Mucosa of rectum (tissue), 2 donors: Measurements from ENCODE around the gene FOXN4.
"Not testable (repeated sequence)": the region's sequence is repeated elsewhere in the genome, so short reads cannot be mapped to it uniquely, and the experiment has no call there.

ENCODE experiments used
- H3K27ac ChIP-seq, 2 donors: one replicate each; pipeline ENCODE4 v1.7.0; 2013; ENCODE audit warnings: inconsistent platforms in 2 of 2, low read depth in 2 of 2, low read length in 2 of 2
- H3K27me3 ChIP-seq, 2 donors: one replicate each; pipeline ENCODE4 v1.7.0; 2013; ENCODE audit warnings: low read length in 2 of 2; ENCODE audit not compliant: control insufficient read depth in 2 of 2, insufficient read depth in 2 of 2
- H3K36me3 ChIP-seq, 2 donors: one replicate each; pipeline ENCODE4 v1.7.0; 2013; ENCODE audit warnings: low read length in 2 of 2; ENCODE audit not compliant: control insufficient read depth in 2 of 2, insufficient read depth in 2 of 2
- H3K4me1 ChIP-seq, 2 donors: one replicate each; pipeline ENCODE4 v1.7.0; 2013; ENCODE audit warnings: low read length in 2 of 2, mild to moderate bottlenecking in 1 of 2; ENCODE audit not compliant: control insufficient read depth in 2 of 2, insufficient read depth in 2 of 2
- H3K4me3 ChIP-seq, 2 donors: one replicate each; pipeline ENCODE4 v1.7.0; 2013; ENCODE audit warnings: low read length in 2 of 2
- H3K9ac ChIP-seq, 2 donors: one replicate each; pipeline ENCODE4 v1.7.0; 2013; ENCODE audit warnings: low read length in 2 of 2, low read depth in 1 of 2, mild to moderate bottlenecking in 1 of 2
- H3K9me3 ChIP-seq, 2 donors: one replicate each; pipeline ENCODE4 v1.7.0; 2013; ENCODE audit warnings: low read length in 2 of 2; ENCODE audit not compliant: control insufficient read depth in 2 of 2
- donor health status: healthy.
- donor health status: Normal muscosa, but diverticular disease.

Gene FOXN4

GRCh38 chr12:109336593-109336992, 27.5 kb upstream of the FOXN4 start:
- H3K4me1 ChIP-seq, result no peaks in the 10 kb centered on the region
- no peaks in the 10 kb centered on the region for H3K27me3 ChIP-seq
- H3K9me3 ChIP-seq, result no peaks in the 10 kb centered on the region
- no peak overlapping the region for H3K9ac ChIP-seq
- no peak overlapping the region for H3K4me3 ChIP-seq
- H3K36me3 ChIP-seq, result no peaks in the 10 kb centered on the region
- H3K27ac ChIP-seq, result no peak overlapping the region

- Histone ChIP-seq H3K36me3 (no peaks in the 10 kb centered on the region), H3K9ac (no peak overlapping the region), H3K27me3 (peaks cover 0 to 2% of the 10 kb centered on the region in 2 donors), H3K4me1 (no peaks in the 10 kb centered on the region), H3K27ac (no peak overlapping the region), H3K9me3 (no peaks in the 10 kb centered on the region), H3K4me3 (no peak overlapping the region)
Measured at GRCh38 chr12:109334887-109335286, 25.8 kb upstream of the FOXN4 start.

DNA sequence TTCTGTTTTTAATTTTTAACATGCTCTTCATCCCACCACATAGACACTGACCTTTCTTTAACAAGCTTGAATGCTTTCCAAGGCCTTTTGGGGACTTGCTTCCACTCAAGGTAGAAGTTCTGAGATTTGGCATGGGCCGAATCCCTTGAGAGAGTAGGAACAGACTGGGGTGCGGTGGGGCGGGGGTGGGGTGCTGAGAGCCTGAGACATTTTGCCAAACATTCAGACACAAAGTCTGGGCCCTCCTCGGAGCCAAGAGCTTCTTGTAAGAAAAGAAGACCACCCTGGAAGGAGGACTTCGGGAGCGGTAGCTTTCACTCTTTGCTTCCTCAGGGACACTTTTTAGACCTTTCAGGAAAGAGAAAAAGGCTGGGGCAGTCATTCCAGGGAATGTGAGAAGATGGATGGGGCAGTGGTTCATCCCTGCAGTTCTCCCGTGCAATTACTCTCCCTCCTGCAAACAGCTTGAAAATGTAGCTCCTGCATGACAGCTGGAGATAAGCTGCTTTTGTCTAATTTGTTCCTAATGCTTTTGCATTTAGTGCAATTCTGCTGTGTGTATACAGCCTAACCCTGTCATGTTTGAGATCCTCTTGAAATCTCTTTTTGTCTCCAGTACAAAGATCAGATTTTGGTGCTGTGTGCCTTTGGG, 22.3 kb upstream of the FOXN4 start:
- no peaks in the 10 kb centered on the region for H3K36me3 ChIP-seq
- H3K27me3 ChIP-seq, result peaks cover 0 to 6% of the 10 kb centered on the region in 2 donors
- no peak overlapping the region for H3K4me3 ChIP-seq
- no peak overlapping the region for H3K27ac ChIP-seq
- no peaks in the 10 kb centered on the region for H3K4me1 ChIP-seq
- H3K9me3 ChIP-seq, result no peaks in the 10 kb centered on the region
- H3K9ac ChIP-seq, result no peak overlapping the region

- Histone ChIP-seq H3K4me1 (no peaks in the 10 kb centered on the region), H3K27ac (no peak overlapping the region), H3K9ac (no peak overlapping the region), H3K36me3 (no peaks in the 10 kb centered on the region), H3K27me3 (peaks cover 0 to 6% of the 10 kb centered on the region in 2 donors), H3K9me3 (no peaks in the 10 kb centered on the region), H3K4me3 (no peak overlapping the region)
Measured at GRCh38 chr12:109330282-109331230, 21.5 kb upstream of the FOXN4 start.

- Histone ChIP-seq H3K4me3 (no peak overlapping the region), H3K36me3 (no peaks in the 10 kb centered on the region), H3K9me3 (no peaks in the 10 kb centered on the region), H3K4me1 (no peaks in the 10 kb centered on the region), H3K27me3 (peaks cover 0 to 6% of the 10 kb centered on the region in 2 donors), H3K9ac (no peak overlapping the region), H3K27ac (no peak overlapping the region)
Measured at GRCh38 chr12:109329686-109330085, 20.6 kb upstream of the FOXN4 start.

- Histone ChIP-seq H3K27ac (no peak overlapping the region), H3K4me3 (no peak overlapping the region), H3K27me3 (peaks cover 0 to 6% of the 10 kb centered on the region in 2 donors), H3K36me3 (no peaks in the 10 kb centered on the region), H3K9ac (no peak overlapping the region), H3K4me1 (no peaks in the 10 kb centered on the region), H3K9me3 (no peaks in the 10 kb centered on the region)
Measured at GRCh38 chr12:109329003-109329402, 19.9 kb upstream of the FOXN4 start.

GRCh38 chr12:109321294-109321693, 12.2 kb upstream of the FOXN4 start:
- not testable (repeated sequence) for H3K4me3 ChIP-seq, H3K36me3 ChIP-seq, H3K4me1 ChIP-seq, H3K9me3 ChIP-seq, H3K27ac ChIP-seq, H3K27me3 ChIP-seq, H3K9ac ChIP-seq

GRCh38 chr12:109310247-109311125, 1.4 kb upstream of the FOXN4 start:
- H3K4me3 ChIP-seq, result peak overlapping the region; percentile 57 to 71
- peaks cover 2 to 7% of the 10 kb centered on the region in 2 donors for H3K4me1 ChIP-seq
- no peak overlapping the region for H3K27ac ChIP-seq
- H3K27me3 ChIP-seq, result peaks cover 23 to 28% of the 10 kb centered on the region in 2 donors
- H3K9me3 ChIP-seq, result no peaks in the 10 kb centered on the region
- peak overlapping the region in 1 of 2 donors; percentile 25 for H3K9ac ChIP-seq
- H3K36me3 ChIP-seq, result no peaks in the 10 kb centered on the region

- no peaks in the 10 kb centered on the region for H3K36me3 ChIP-seq
- H3K9me3 ChIP-seq, result no peaks in the 10 kb centered on the region
- peaks cover 23 to 31% of the 10 kb centered on the region in 2 donors for H3K27me3 ChIP-seq
- H3K27ac ChIP-seq, result no peak overlapping the region
- peaks cover 2 to 7% of the 10 kb centered on the region in 2 donors for H3K4me1 ChIP-seq
- H3K9ac ChIP-seq, result peak overlapping the region in 1 of 2 donors; percentile 25
- peak overlapping the region; percentile 58 to 71 for H3K4me3 ChIP-seq
Measured at GRCh38 chr12:109309381-109310246, 530 bp upstream of the FOXN4 start.
